Peyer's patch (tissue), 4 donors: Measurements from ENCODE around the gene FUT4.

Source experiments
- POLR2A ChIP-seq, 2 donors: fragments of 450-650 bp; IDR thresholded peaks; one replicate each; pipeline ENCODE4 v1.5.1; 2017; ENCODE audit warnings: antibody characterized with exemption in 2 of 2, mild to moderate bottlenecking in 2 of 2, moderate library complexity in 2 of 2
- TF ChIP-seq, protein P1 (sequence below), 6 experiments: fragments of 450-650 bp in 4 of 6; fragments of 200-600 bp in 2 of 6; sonication (generic) in 1 of 6; IDR thresholded peaks; one replicate each; pipeline ENCODE4 v1.5.1; 2017 to 2019; ENCODE audit warnings: antibody characterized with exemption in 6 of 6, mild to moderate bottlenecking in 3 of 6, moderate library complexity in 1 of 6

DNA sequence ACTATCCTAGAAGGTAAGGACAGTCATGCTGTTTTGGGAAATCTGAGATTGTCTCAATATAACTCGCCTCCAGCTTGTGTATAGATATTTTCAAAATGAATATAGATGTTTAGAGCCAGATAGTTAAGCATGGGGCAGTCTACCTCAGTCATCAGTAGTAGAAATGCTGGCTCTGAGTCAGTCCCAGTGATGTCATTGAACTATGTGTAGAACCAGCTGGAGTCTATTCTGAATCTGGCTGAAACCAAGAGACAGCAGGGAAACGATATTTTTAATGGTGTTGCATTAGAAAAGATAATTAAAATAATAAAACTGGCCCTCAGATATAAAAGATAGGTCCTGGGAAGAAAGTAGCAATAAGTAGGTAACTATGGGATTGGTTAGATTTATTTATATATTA, 49.3 kb downstream of the FUT4 start:
- TF ChIP-seq, protein P1, sequence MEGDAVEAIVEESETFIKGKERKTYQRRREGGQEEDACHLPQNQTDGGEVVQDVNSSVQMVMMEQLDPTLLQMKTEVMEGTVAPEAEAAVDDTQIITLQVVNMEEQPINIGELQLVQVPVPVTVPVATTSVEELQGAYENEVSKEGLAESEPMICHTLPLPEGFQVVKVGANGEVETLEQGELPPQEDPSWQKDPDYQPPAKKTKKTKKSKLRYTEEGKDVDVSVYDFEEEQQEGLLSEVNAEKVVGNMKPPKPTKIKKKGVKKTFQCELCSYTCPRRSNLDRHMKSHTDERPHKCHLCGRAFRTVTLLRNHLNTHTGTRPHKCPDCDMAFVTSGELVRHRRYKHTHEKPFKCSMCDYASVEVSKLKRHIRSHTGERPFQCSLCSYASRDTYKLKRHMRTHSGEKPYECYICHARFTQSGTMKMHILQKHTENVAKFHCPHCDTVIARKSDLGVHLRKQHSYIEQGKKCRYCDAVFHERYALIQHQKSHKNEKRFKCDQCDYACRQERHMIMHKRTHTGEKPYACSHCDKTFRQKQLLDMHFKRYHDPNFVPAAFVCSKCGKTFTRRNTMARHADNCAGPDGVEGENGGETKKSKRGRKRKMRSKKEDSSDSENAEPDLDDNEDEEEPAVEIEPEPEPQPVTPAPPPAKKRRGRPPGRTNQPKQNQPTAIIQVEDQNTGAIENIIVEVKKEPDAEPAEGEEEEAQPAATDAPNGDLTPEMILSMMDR (IDR thresholded peaks at IDR 0.05), result no peak
- no peak for TF ChIP-seq POLR2A (IDR thresholded peaks at IDR 0.05)
